Measurements from ENCODE around the gene APOB.

APOB gene

DNA sequence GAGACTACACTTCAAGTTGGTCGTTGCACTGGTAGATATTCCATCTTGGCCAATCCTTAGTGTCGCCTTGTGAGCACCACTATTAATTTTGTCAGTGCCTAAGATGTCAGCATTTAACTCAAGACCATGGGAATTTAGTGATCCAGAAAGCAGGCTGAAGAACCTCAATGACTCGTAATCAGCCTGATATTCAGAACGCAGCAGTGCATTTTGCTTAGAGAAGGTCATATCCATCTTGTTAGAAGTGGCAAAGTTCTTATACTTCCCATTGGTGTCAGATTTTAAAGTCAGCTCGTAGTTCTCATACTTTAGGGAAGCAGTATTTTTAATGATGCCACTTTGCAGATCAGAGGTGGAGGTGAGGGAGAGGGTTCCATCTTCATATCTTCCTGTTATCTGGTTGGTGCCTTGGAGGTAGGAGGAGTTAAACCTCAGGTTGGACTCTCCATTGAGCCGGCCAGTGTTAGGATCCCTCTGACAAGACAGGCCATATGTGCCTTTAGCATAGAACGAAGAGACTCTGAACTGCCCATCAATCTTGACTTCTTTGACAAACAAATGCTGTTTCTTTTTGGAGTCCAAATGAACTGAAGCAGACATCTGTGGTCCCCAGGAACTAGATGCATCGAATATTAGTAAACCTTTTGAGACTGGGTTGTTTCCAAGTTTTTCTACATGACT, 31.9 kb downstream of the APOB start:
- DNase-seq (no peak), ATAC-seq (ENCODE audit: insufficient read depth, low read depth) (no peak)
- no peak overlapping the region for H3K4me2 ChIP-seq (ENCODE audit: insufficient read depth, low read length)
- H3K27me3 ChIP-seq (ENCODE audit: insufficient read depth, low read length, poor library complexity), result no peaks in the 10 kb centered on the region
- no peaks in the 10 kb centered on the region for H3K9me3 ChIP-seq (ENCODE audit: insufficient read depth, low read length, severe bottlenecking)
- H3K4me1 ChIP-seq (ENCODE audit: insufficient read depth, low read length), result no peaks in the 10 kb centered on the region
- no peaks in the 10 kb centered on the region for H4K20me1 ChIP-seq (ENCODE audit: insufficient read depth, low read length)
- H3K79me2 ChIP-seq (ENCODE audit: insufficient read depth, low read length), result no peaks in the 10 kb centered on the region
- H3K36me3 ChIP-seq (ENCODE audit: insufficient read depth, low read length), result no peaks in the 10 kb centered on the region
- H3K27ac ChIP-seq (ENCODE audit: low read length), result no peak overlapping the region
- no peak overlapping the region for H2AFZ ChIP-seq (ENCODE audit: low read depth, low read length)
- no peak for TF ChIP-seq CTCF (IDR thresholded peaks at IDR 0.05; ENCODE audit: borderline replicate concordance, extremely low read depth, low read length, poor library complexity, severe bottlenecking)
- TF ChIP-seq EZH2 (IDR thresholded peaks at IDR 0.05; ENCODE audit: borderline replicate concordance, low read depth, low read length, severe bottlenecking), result no peak
- H3K9ac ChIP-seq (ENCODE audit: low read depth, low read length), result no peak overlapping the region
- no peak overlapping the region for H3K4me3 ChIP-seq (ENCODE audit: low read depth in 1 of 2, low read length in 2 of 2)

DNA sequence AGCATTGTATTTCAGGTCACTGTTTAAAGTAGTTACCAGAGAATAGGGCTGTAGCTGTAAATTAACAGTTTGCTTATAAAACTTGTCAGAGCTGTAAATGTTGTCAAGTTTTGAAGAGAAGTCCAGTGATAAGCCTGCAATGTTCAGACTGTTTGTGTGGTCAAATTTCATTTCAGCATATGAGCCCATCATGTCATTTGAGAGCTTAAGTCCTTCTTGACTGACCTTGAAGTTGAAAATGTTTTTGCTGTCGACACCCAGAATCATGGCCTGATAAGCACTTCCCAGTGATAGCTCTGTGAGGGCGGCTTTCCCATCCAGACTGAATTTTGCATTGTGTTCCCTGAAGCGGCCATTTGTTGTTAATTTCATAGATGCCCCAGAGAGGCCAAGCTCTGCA, 32.4 kb downstream of the APOB start:
- H2AFZ ChIP-seq (ENCODE audit: low read depth, low read length), result no peak overlapping the region
- no peaks in the 10 kb centered on the region for H3K9me3 ChIP-seq (ENCODE audit: insufficient read depth, low read length, severe bottlenecking)
- H3K9ac ChIP-seq (ENCODE audit: low read depth, low read length), result no peak overlapping the region
- no peak for DNase-seq
- TF ChIP-seq CTCF (IDR thresholded peaks at IDR 0.05; ENCODE audit: borderline replicate concordance, extremely low read depth, low read length, poor library complexity, severe bottlenecking) (no peak), EZH2 (IDR thresholded peaks at IDR 0.05; ENCODE audit: borderline replicate concordance, low read depth, low read length, severe bottlenecking) (no peak)
- no peaks in the 10 kb centered on the region for H3K4me1 ChIP-seq (ENCODE audit: insufficient read depth, low read length)
- H3K4me2 ChIP-seq (ENCODE audit: insufficient read depth, low read length), result no peak overlapping the region
- ATAC-seq (ENCODE audit: insufficient read depth, low read depth), result no peak
- no peak overlapping the region for H3K27ac ChIP-seq (ENCODE audit: low read length)
- H3K79me2 ChIP-seq (ENCODE audit: insufficient read depth, low read length), result no peaks in the 10 kb centered on the region
- H3K4me3 ChIP-seq (ENCODE audit: low read depth in 1 of 2, low read length in 2 of 2), result no peak overlapping the region
- H4K20me1 ChIP-seq (ENCODE audit: insufficient read depth, low read length), result no peaks in the 10 kb centered on the region
- no peaks in the 10 kb centered on the region for H3K27me3 ChIP-seq (ENCODE audit: insufficient read depth, low read length, poor library complexity)
- no peaks in the 10 kb centered on the region for H3K36me3 ChIP-seq (ENCODE audit: insufficient read depth, low read length)

DNA sequence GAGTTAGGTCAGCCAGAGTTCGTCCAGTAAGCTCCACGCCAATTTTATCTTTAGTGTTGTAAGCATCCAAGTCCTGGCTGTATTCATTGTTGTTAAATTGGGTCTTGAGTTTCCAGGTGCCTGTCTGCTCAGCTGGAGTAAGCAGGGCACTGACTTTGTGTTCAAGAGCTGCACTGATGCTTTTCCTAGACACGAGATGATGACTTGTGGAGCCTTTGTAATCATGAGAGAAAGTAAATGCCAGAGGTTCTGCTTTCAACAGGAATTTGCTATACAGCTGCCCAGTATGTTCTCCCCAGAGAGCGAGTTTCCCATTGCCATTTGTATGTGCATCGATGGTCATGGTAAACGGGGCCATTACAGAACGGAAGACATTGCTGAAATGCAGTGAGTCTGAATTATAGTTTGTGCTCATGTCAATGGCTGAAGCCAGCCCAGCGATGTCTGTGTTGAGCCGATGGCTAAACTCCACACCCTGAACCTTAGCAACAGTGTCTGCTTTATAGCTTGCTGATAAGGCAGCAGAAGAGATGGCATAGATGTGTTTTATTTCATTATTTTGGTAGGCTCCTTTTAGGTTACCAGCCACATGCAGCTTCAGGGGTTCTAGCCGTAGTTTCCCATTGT, 32.9 kb downstream of the APOB start:
- Histone ChIP-seq H3K4me3 (ENCODE audit: low read depth in 1 of 2, low read length in 2 of 2) (no peak overlapping the region), H3K4me1 (ENCODE audit: insufficient read depth, low read length) (no peaks in the 10 kb centered on the region), H3K36me3 (ENCODE audit: insufficient read depth, low read length) (no peaks in the 10 kb centered on the region), H3K79me2 (ENCODE audit: insufficient read depth, low read length) (no peaks in the 10 kb centered on the region), H3K9me3 (ENCODE audit: insufficient read depth, low read length, severe bottlenecking) (no peaks in the 10 kb centered on the region), H3K4me2 (ENCODE audit: insufficient read depth, low read length) (no peak overlapping the region), H4K20me1 (ENCODE audit: insufficient read depth, low read length) (no peaks in the 10 kb centered on the region), H2AFZ (ENCODE audit: low read depth, low read length) (no peak overlapping the region), H3K9ac (ENCODE audit: low read depth, low read length) (no peak overlapping the region), H3K27ac (ENCODE audit: low read length) (no peak overlapping the region), H3K27me3 (ENCODE audit: insufficient read depth, low read length, poor library complexity) (no peaks in the 10 kb centered on the region)
- DNase-seq (no peak), ATAC-seq (ENCODE audit: insufficient read depth, low read depth) (no peak)
- TF ChIP-seq CTCF (IDR thresholded peaks at IDR 0.05; ENCODE audit: borderline replicate concordance, extremely low read depth, low read length, poor library complexity, severe bottlenecking) (no peak), EZH2 (IDR thresholded peaks at IDR 0.05; ENCODE audit: borderline replicate concordance, low read depth, low read length, severe bottlenecking) (no peak)

Data from DND-41 (cell line).